ENCODE measurements around the gene TIAM1.

DNA sequence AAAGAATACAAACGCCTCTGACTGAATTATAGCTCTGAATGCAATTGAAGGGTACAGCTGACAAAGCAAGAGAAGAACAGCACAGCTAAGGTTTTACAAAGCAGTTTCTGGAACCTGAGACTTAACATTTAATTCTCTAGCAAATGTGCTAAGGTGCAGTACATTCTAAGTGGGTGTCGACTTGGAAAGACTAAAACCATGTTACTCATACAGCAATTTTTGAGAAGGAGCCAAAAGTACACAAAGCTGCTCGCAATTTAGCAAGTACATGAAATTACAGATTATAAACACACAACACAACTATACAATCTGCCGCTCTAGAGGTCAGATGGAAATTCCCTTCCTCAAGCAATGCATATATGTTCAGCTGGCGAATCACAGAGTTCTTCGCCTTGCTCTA lies 121.9 kb downstream of the TIAM1 start:
- TF ChIP-seq, protein P1, sequence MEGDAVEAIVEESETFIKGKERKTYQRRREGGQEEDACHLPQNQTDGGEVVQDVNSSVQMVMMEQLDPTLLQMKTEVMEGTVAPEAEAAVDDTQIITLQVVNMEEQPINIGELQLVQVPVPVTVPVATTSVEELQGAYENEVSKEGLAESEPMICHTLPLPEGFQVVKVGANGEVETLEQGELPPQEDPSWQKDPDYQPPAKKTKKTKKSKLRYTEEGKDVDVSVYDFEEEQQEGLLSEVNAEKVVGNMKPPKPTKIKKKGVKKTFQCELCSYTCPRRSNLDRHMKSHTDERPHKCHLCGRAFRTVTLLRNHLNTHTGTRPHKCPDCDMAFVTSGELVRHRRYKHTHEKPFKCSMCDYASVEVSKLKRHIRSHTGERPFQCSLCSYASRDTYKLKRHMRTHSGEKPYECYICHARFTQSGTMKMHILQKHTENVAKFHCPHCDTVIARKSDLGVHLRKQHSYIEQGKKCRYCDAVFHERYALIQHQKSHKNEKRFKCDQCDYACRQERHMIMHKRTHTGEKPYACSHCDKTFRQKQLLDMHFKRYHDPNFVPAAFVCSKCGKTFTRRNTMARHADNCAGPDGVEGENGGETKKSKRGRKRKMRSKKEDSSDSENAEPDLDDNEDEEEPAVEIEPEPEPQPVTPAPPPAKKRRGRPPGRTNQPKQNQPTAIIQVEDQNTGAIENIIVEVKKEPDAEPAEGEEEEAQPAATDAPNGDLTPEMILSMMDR (conservative IDR thresholded peaks at IDR 0.05) = no peak
- no peak for TF ChIP-seq ZFX (IDR thresholded peaks at IDR 0.05)
